Naive thymus-derived CD4-positive, alpha-beta T cell (primary cell): Measurements from ENCODE around the gene VDR. TPM values are rescaled to one million over a fixed set of nuclear protein-coding genes. Genes with fewer than 3 reads are reported as not detected.
"Not testable (repeated sequence)": the region's sequence is repeated elsewhere in the genome, so short reads cannot be mapped to it uniquely, and the experiment has no call there.

Experiments used
- ATAC-seq: fragments of 150-1000 bp; cut with Tn5 transposase; 2 replicates; pipeline ENCODE4 v1.10.0; 2021; ENCODE audit warnings: mild to moderate bottlenecking, moderate library complexity
- CTCF ChIA-PET: fragments of 350-600 bp; sonication (Branson Sonifier 250); formaldehyde crosslinking; loops from one replicate; lab custom pipeline; 2021; ENCODE audit warnings: antibody characterized with exemption; lab: Charles Lee
- POLR2A ChIA-PET: fragments of 350-600 bp; sonication (Branson Sonifier 250); formaldehyde crosslinking; loops from one replicate; lab custom pipeline; 2021; ENCODE audit warnings: antibody characterized with exemption, inconsistent platforms; lab: Charles Lee
- DNase-seq, 9 donors: peaks; one replicate each; pipeline versions ENCODE4 v3.0.0 to v3.0.0-alpha.2; 2020 to 2022; ENCODE audit warnings: mixed read lengths in 1 of 9
- H3K27ac ChIP-seq: one replicate; pipeline ENCODE4 v1.7.0; 2013; ENCODE audit warnings: mild to moderate bottlenecking, low read depth, low read length, moderate library complexity
- H3K27me3 ChIP-seq, 2 donors: one replicate each; pipeline ENCODE4 v1.7.0; 2013; ENCODE audit warnings: low read length in 2 of 2, mild to moderate bottlenecking in 2 of 2, moderate library complexity in 2 of 2; ENCODE audit not compliant: control insufficient read depth in 2 of 2, insufficient read depth in 2 of 2
- H3K36me3 ChIP-seq, 3 experiments: 1 replicate in 2 of 3; 2 replicates in 1 of 3; pipeline ENCODE4 v1.7.0; 2013; ENCODE audit warnings: low read length in 3 of 3, mild to moderate bottlenecking in 3 of 3, moderate library complexity in 1 of 3; ENCODE audit not compliant: insufficient read depth in 3 of 3, control insufficient read depth in 2 of 3
- H3K4me1 ChIP-seq, 2 donors: one replicate each; pipeline ENCODE4 v1.7.0; 2013; ENCODE audit warnings: low read length in 2 of 2, mild to moderate bottlenecking in 2 of 2, moderate library complexity in 1 of 2; ENCODE audit not compliant: control insufficient read depth in 2 of 2, insufficient read depth in 2 of 2
- H3K4me3 ChIP-seq: 2 replicates; pipeline ENCODE4 v1.7.0; 2013; ENCODE audit warnings: mild to moderate bottlenecking, low read length
- H3K9me3 ChIP-seq, 3 experiments: 1 replicate in 2 of 3; 2 replicates in 1 of 3; pipeline ENCODE4 v1.7.0; 2013; ENCODE audit warnings: low read length in 3 of 3; ENCODE audit not compliant: control insufficient read depth in 2 of 3
- H3K27ac Mint-ChIP-seq, 9 donors: one replicate each; pipeline ENCODE4 v1.8.0; 2020 to 2022; ENCODE audit warnings: mixed read lengths in 9 of 9, mild to moderate bottlenecking in 8 of 9, moderate library complexity in 5 of 9, inconsistent platforms in 2 of 9
- H3K27me3 Mint-ChIP-seq, 5 donors: one replicate each; pipeline ENCODE4 v1.8.0; 2021 to 2022; ENCODE audit warnings: mixed read lengths in 5 of 5, mild to moderate bottlenecking in 1 of 5
- H3K36me3 Mint-ChIP-seq, 5 donors: one replicate each; pipeline ENCODE4 v1.8.0; 2020 to 2022; ENCODE audit warnings: mixed read lengths in 5 of 5, mild to moderate bottlenecking in 3 of 5, inconsistent platforms in 1 of 5
- H3K4me1 Mint-ChIP-seq, 7 donors: one replicate each; pipeline ENCODE4 v1.8.0; 2020 to 2022; ENCODE audit warnings: mixed read lengths in 7 of 7, mild to moderate bottlenecking in 3 of 7, inconsistent platforms in 1 of 7
- H3K4me3 Mint-ChIP-seq, 10 donors: one replicate each; pipeline ENCODE4 v1.8.0; 2020 to 2022; ENCODE audit warnings: mild to moderate bottlenecking in 10 of 10, mixed read lengths in 10 of 10, moderate library complexity in 6 of 10, inconsistent platforms in 2 of 10
- H3K9me3 Mint-ChIP-seq, 11 donors: one replicate each; pipeline ENCODE4 v1.8.0; 2020 to 2022; ENCODE audit warnings: mixed read lengths in 11 of 11, mild to moderate bottlenecking in 4 of 11, inconsistent platforms in 1 of 11, moderate library complexity in 1 of 11
- intact Hi-C, 2 donors: fragments of 100-400 bp; cut with micrococcal nuclease; formaldehyde crosslinking; loops; one replicate each; pipeline ENCODE4 v1.15.1; 2023
- polyA plus RNA-seq, 2 donors: library from polyadenylated mRNA; unstranded; fragments of 300-500 nt; fragmentation: Illumina TruSeq; gene quantifications; one replicate each; pipeline ENCODE4 v1.2.3, GENCODE V29; 2021
- total RNA-seq, 6 experiments: library from RNA in 5 of 6; stranded (reverse) in 5 of 6; gene quantifications; 1 replicate in 5 of 6; 2 replicates in 1 of 6; pipeline ENCODE4 v1.2.3 and lab custom pipeline; 2021 to 2026

Gene VDR
- total and polyA plus RNA-seq, 7 experiments from 2014 or later: 0.11 to 82.6 (median 2.5) TPM

- H3K27ac Mint-ChIP-seq: no peak overlapping the region
- no peak overlapping the region for H3K4me3 Mint-ChIP-seq
- CTCF ChIA-PET: interaction anchor here (0.5 to 1.3 kb wide), 2 partner anchors 74 to 106 kb away, joined by 3 read pairs; no protein-coding TSS in a partner anchor
- peaks cover 0 to 23% (median 0%) of the 10 kb centered on the region in 7 donors for H3K4me1 Mint-ChIP-seq
- ATAC-seq (no peak), DNase-seq (no peak)
- H3K9me3 Mint-ChIP-seq: no peaks in the 10 kb centered on the region
- POLR2A ChIA-PET: no interaction called here
- Histone ChIP-seq H3K27me3 (no peaks in the 10 kb centered on the region), H3K9me3 (no peaks in the 10 kb centered on the region), H3K27ac (no peak overlapping the region), H3K4me1 (no peaks in the 10 kb centered on the region), H3K36me3 (no peaks in the 10 kb centered on the region), H3K4me3 (no peak overlapping the region)
- intact Hi-C loops: no loop called here
- H3K36me3 Mint-ChIP-seq: peaks cover 0 to 23% (median 3%) of the 10 kb centered on the region in 5 donors
- no peaks in the 10 kb centered on the region for H3K27me3 Mint-ChIP-seq
Observed at GRCh38 chr12:47848853-47849252, 55.9 kb downstream of the VDR start.

- Mint-ChIP-seq H3K36me3 (peaks cover 0 to 20% (median 3%) of the 10 kb centered on the region in 5 donors), H3K27ac (no peak overlapping the region), H3K27me3 (no peaks in the 10 kb centered on the region), H3K9me3 (no peaks in the 10 kb centered on the region), H3K4me3 (no peak overlapping the region), H3K4me1 (peaks cover 0 to 17% (median 0%) of the 10 kb centered on the region in 7 donors)
- Histone ChIP-seq H3K4me1 (no peaks in the 10 kb centered on the region), H3K9me3 (no peaks in the 10 kb centered on the region), H3K36me3 (no peaks in the 10 kb centered on the region), H3K4me3 (no peak overlapping the region), H3K27me3 (no peaks in the 10 kb centered on the region), H3K27ac (no peak overlapping the region)
- ATAC-seq (no peak), DNase-seq (no peak)
- ChIA-PET CTCF (interaction anchor here (0.8 to 1.6 kb wide), 3 partner anchors 9 to 105 kb away, joined by 3 to 5 read pairs (median 4); no protein-coding TSS in a partner anchor), POLR2A (interaction anchor here (0.6 kb wide), 1 partner anchor 104 kb away, joined by 3 read pairs; no protein-coding TSS in a partner anchor)
- intact Hi-C loops: no loop called here
Observed at GRCh38 chr12:47846294-47846996, 58.3 kb downstream of the VDR start.

DNA sequence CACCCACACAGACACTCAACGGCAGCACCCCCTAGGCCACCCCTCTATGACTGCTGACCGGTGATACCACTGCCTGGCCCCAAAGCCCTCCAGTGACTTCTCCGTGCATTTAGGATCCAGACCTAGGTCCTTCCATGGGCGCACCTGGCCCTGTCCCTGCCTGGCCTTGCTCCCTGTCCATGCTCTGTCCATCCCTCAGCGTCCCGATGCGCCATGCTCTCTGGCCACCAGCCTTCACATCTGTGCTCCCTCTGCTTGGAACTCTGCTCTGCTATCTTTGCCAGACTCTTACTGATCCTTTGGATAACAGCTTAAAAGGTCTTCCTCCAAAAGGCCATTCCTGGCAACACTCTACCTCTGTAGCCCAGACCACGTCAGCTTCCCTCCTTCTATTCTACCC lies 59.7 kb downstream of the VDR start:
- DNase-seq: no peak
- no peak for ATAC-seq
- Mint-ChIP-seq H3K9me3 (no peaks in the 10 kb centered on the region), H3K27me3 (no peaks in the 10 kb centered on the region), H3K4me1 (peaks cover 0 to 14% (median 0%) of the 10 kb centered on the region in 7 donors), H3K27ac (no peak overlapping the region), H3K4me3 (no peak overlapping the region), H3K36me3 (peaks cover 0 to 13% (median 3%) of the 10 kb centered on the region in 5 donors)
- H3K4me3 ChIP-seq: no peak overlapping the region
- CTCF ChIA-PET: interaction anchor here (1.4 kb wide), 1 partner anchor 7 kb away, joined by 3 read pairs; no protein-coding TSS in a partner anchor
- POLR2A ChIA-PET: interaction anchor here (0.8 kb wide), 1 partner anchor 75 kb away, joined by 3 read pairs; no protein-coding TSS in a partner anchor
- H3K4me1 ChIP-seq: no peaks in the 10 kb centered on the region
- H3K27ac ChIP-seq: no peak overlapping the region
- H3K27me3 ChIP-seq: no peaks in the 10 kb centered on the region
- H3K9me3 ChIP-seq: no peaks in the 10 kb centered on the region
- no peaks in the 10 kb centered on the region for H3K36me3 ChIP-seq
- intact Hi-C loops: no loop called here

GRCh38 chr12:47844264-47845019 lies 60.4 kb downstream of the VDR start:
- no peaks in the 10 kb centered on the region for H3K27me3 Mint-ChIP-seq
- no peaks in the 10 kb centered on the region for H3K27me3 ChIP-seq
- H3K36me3 Mint-ChIP-seq: peaks cover 0 to 13% (median 3%) of the 10 kb centered on the region in 5 donors
- H3K4me1 ChIP-seq: no peaks in the 10 kb centered on the region
- H3K36me3 ChIP-seq: no peaks in the 10 kb centered on the region
- peaks cover 0 to 11% (median 0%) of the 10 kb centered on the region in 7 donors for H3K4me1 Mint-ChIP-seq
- H3K9me3 Mint-ChIP-seq: no peaks in the 10 kb centered on the region
- ChIA-PET POLR2A (no interaction called here), CTCF (interaction anchor here (0.6 to 13.3 kb wide), 2 partner anchors 100 to 128 kb away, joined by 3 to 330 read pairs; no protein-coding TSS in a partner anchor)
- H3K4me3 ChIP-seq: no peak overlapping the region
- ATAC-seq (no peak), DNase-seq (no peak)
- intact Hi-C loops: no loop called here
- no peak overlapping the region for H3K4me3 Mint-ChIP-seq
- H3K9me3 ChIP-seq: no peaks in the 10 kb centered on the region
- no peak overlapping the region for H3K27ac Mint-ChIP-seq
- no peak overlapping the region for H3K27ac ChIP-seq

DNA sequence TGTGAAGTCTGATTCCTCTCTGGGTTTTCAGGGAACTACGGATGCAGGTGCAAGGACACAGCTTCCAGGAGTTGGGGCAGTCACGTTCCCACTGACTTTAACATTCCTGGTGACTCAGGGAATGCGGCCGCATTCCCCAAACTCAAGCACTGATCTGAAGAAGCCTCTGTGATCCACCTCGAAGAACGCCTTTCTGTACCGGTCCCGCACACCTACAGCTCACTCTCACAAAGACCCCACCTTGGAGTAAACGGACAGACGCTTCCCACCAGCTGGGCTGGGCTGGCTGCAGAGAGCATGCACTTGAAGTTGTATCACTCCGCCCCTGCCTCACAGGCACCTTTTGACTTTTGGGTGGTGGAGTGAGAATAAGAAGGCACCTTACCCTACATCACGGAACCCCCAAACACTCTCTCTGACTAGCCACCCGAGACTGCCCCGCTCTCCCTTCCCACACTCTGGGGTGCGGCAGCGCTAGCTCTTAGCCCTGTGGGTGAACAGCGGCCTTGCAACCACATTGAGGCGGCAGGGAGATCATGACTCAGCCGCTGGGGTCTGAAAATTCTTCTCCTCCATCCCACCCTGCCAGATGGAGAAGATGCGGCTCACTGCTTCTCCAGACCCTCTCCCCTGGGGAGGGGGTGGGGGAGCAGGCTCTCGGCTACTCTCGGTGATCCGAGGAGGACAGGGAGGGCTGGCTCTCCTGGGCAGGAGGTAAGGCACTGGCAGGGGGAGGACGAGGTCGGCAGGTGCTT lies 61.4 kb downstream of the VDR start:
- Mint-ChIP-seq H3K36me3 (peaks cover 0 to 11% (median 3%) of the 10 kb centered on the region in 5 donors), H3K27ac (peak overlapping the region in 1 of 9 donors; percentile 18), H3K27me3 (no peaks in the 10 kb centered on the region), H3K9me3 (no peaks in the 10 kb centered on the region), H3K4me1 (peaks cover 0 to 18% (median 0%) of the 10 kb centered on the region in 7 donors), H3K4me3 (no peak overlapping the region)
- DNase-seq (no peak), ATAC-seq (no peak)
- Histone ChIP-seq H3K27me3 (no peaks in the 10 kb centered on the region), H3K4me3 (no peak overlapping the region), H3K9me3 (no peaks in the 10 kb centered on the region), H3K27ac (no peak overlapping the region), H3K4me1 (no peaks in the 10 kb centered on the region), H3K36me3 (no peaks in the 10 kb centered on the region)
- ChIA-PET POLR2A (interaction anchor here (0.9 kb wide), 1 partner anchor 10 kb away, joined by 3 read pairs; no protein-coding TSS in a partner anchor), CTCF (interaction anchor here (13.3 to 20.1 kb wide), 3 partner anchors 32 to 99 kb away, joined by 167 to 539 read pairs (median 330); partner anchors contain the start of genes HDAC7 and SLC48A1)
- intact Hi-C loops: no loop called here

- H3K9me3 ChIP-seq, DNase-seq, H3K4me3 Mint-ChIP-seq, intact Hi-C loops, ATAC-seq, H3K27ac Mint-ChIP-seq, H3K27me3 ChIP-seq, H3K27me3 Mint-ChIP-seq, H3K4me3 ChIP-seq, H3K36me3 Mint-ChIP-seq, H3K27ac ChIP-seq, H3K36me3 ChIP-seq, H3K9me3 Mint-ChIP-seq, H3K4me1 ChIP-seq: not testable (repeated sequence)
- POLR2A ChIA-PET: interaction anchor here (0.5 to 0.6 kb wide), 2 partner anchors 102 to 829 kb away, joined by 3 to 4 read pairs; no protein-coding TSS in a partner anchor
- CTCF ChIA-PET: interaction anchor here (7.7 to 20.1 kb wide), 4 partner anchors 31 to 98 kb away, joined by 66 to 539 read pairs (median 248); partner anchors contain the start of genes HDAC7 and SLC48A1
- H3K4me1 Mint-ChIP-seq: peaks cover 2 to 27% (median 5%) of the 10 kb centered on the region in 7 donors
Observed at GRCh38 chr12:47842543-47842942, 62.3 kb downstream of the VDR start.
